B cell (primary cell): ENCODE measurements around the gene LYST. TPM values are rescaled to one million over a fixed set of nuclear protein-coding genes. Genes with fewer than 3 reads are reported as not detected.

ENCODE experiments used
- ATAC-seq: fragments of 200-7000 bp; cut with Tn5 transposase; one replicate; pipeline ENCODE4 v1.10.0; 2021; ENCODE audit warnings: low read depth, mild to moderate bottlenecking, moderate number of reproducible peaks, moderate library complexity
- CTCF ChIA-PET: fragments of 350-600 bp; sonication (Branson Sonifier 250); formaldehyde crosslinking; loops from one replicate; lab custom pipeline; 2021; ENCODE audit warnings: antibody characterized with exemption, inconsistent platforms; lab: Charles Lee
- POLR2A ChIA-PET: fragments of 350-600 bp; sonication (Branson Sonifier 250); formaldehyde crosslinking; loops from one replicate; lab custom pipeline; 2021; ENCODE audit warnings: antibody characterized with exemption; lab: Charles Lee
- DNase-seq: peaks from one replicate; pipeline ENCODE4 v3.0.0; 2013
- H2AFZ ChIP-seq: 2 replicates; pipeline ENCODE4 v1.6.1; 2012; ENCODE audit warnings: mild to moderate bottlenecking, low read depth, low read length; ENCODE audit not compliant: insufficient read depth, poor library complexity, severe bottlenecking
- H3K27ac ChIP-seq, 2 donors: 1 replicate in 1 of 2; 2 replicates in 1 of 2; pipeline ENCODE4 v1.5.1; 2012 to 2013; ENCODE audit warnings: low read length in 2 of 2, mild to moderate bottlenecking in 2 of 2, moderate library complexity in 1 of 2
- H3K27me3 ChIP-seq, 4 experiments: fragments of 200-600 bp in 1 of 4; sonication (generic) in 1 of 4; replicated peaks in 1 of 4; 1 replicate in 2 of 4; 2 replicates in 2 of 4; pipeline versions ENCODE4 v1.6.1 to v1.7.0; 2013 to 2016; ENCODE audit warnings: low read length in 3 of 4, mild to moderate bottlenecking in 2 of 4, mixed read lengths in 1 of 4, moderate library complexity in 1 of 4; ENCODE audit not compliant: insufficient read depth in 4 of 4, control insufficient read depth in 3 of 4; ENCODE audit errors: control extremely low read depth in 1 of 4
- H3K36me3 ChIP-seq, 2 experiments: replicated peaks in 1 of 2; 1 replicate in 1 of 2; 2 replicates in 1 of 2; pipeline versions ENCODE4 v1.6.1 to v1.7.1; 2013; ENCODE audit warnings: low read length in 1 of 2; ENCODE audit not compliant: insufficient read depth in 2 of 2, control insufficient read depth in 1 of 2; ENCODE audit errors: control extremely low read depth in 1 of 2, extremely low read depth in 1 of 2
- H3K4me1 ChIP-seq, 2 donors: fragments of 200-600 bp in 1 of 2; sonication (generic) in 1 of 2; 1 replicate in 1 of 2; 2 replicates in 1 of 2; pipeline versions ENCODE4 v1.5.1 to v1.6.1; 2013 to 2017; ENCODE audit warnings: low read length in 2 of 2; ENCODE audit not compliant: control insufficient read depth in 2 of 2, insufficient read depth in 2 of 2
- H3K4me2 ChIP-seq: replicated peaks from 2 replicates; pipeline ENCODE3; 2012; ENCODE audit warnings: mild to moderate bottlenecking, low read depth, low read length; ENCODE audit not compliant: poor library complexity, severe bottlenecking
- H3K4me3 ChIP-seq, 5 experiments: fragments of 200-600 bp in 1 of 5; sonication (generic) in 1 of 5; 1 replicate in 3 of 5; 2 replicates in 2 of 5; pipeline versions ENCODE4 v1.5.1 to v1.7.0; 2011 to 2016; ENCODE audit warnings: low read length in 4 of 5, mild to moderate bottlenecking in 4 of 5, low read depth in 2 of 5, control low read depth in 1 of 5, moderate library complexity in 1 of 5; ENCODE audit not compliant: insufficient read depth in 1 of 5; ENCODE audit errors: control extremely low read depth in 1 of 5, extremely low read depth in 1 of 5
- H3K79me2 ChIP-seq: fragments of 200-600 bp; sonication (generic); one replicate; pipeline ENCODE4 v1.6.0; 2016; ENCODE audit warnings: low read length; ENCODE audit not compliant: control insufficient read depth, insufficient read depth
- H3K9ac ChIP-seq: fragments of 200-600 bp; sonication (generic); 2 replicates; pipeline ENCODE4 v1.6.1; 2017; ENCODE audit warnings: mild to moderate bottlenecking, low read length, moderate library complexity
- H3K9me3 ChIP-seq, 3 donors: one replicate each; pipeline versions ENCODE4 v1.6.1 to v1.7.1; 2013; ENCODE audit warnings: low read length in 2 of 3; ENCODE audit not compliant: control insufficient read depth in 2 of 3, insufficient read depth in 1 of 3; ENCODE audit errors: control extremely low read depth in 1 of 3
- H4K20me1 ChIP-seq: 2 replicates; pipeline ENCODE4 v1.6.0; 2012; ENCODE audit warnings: mild to moderate bottlenecking, low read length; ENCODE audit not compliant: insufficient read depth, control insufficient read depth, poor library complexity, severe bottlenecking
- H3K27ac Mint-ChIP-seq: one replicate; pipeline ENCODE4 v1.8.0; 2021; ENCODE audit warnings: mixed read lengths
- H3K27me3 Mint-ChIP-seq: one replicate; pipeline ENCODE4 v1.8.0; 2021; ENCODE audit warnings: mixed read lengths
- H3K4me1 Mint-ChIP-seq: one replicate; pipeline ENCODE4 v1.8.0; 2021; ENCODE audit warnings: mixed read lengths
- H3K4me3 Mint-ChIP-seq: one replicate; pipeline ENCODE4 v1.8.0; 2021; ENCODE audit warnings: mixed read lengths
- H3K9me3 Mint-ChIP-seq: one replicate; pipeline ENCODE4 v1.8.0; 2022; ENCODE audit warnings: mixed read lengths; ENCODE audit not compliant: insufficient read depth
- EZH2 ChIP-seq: IDR thresholded peaks from 2 replicates; pipeline ENCODE4 v1.6.1; 2012; ENCODE audit warnings: borderline replicate concordance, low read depth, mild to moderate bottlenecking, moderate library complexity, low read length; ENCODE audit not compliant: insufficient read depth, poor library complexity, severe bottlenecking
- WGBS: methylation state at CpG from one replicate; pipeline ENCODE4 v1.1.5; 2013; ENCODE audit warnings: missing lambda C conversion rate; ENCODE audit not compliant: insufficient coverage; 5-methylcytosine and 5-hydroxymethylcytosine counted together
- intact Hi-C: fragments of 100-400 bp; cut with micrococcal nuclease; formaldehyde crosslinking; loops from one replicate; pipeline ENCODE4 v1.10.0; 2022
- polyA plus RNA-seq: library from polyadenylated mRNA; depleted of rRNA; stranded (reverse); fragments of >200 nt; gene quantifications from 2 replicates; pipeline ENCODE4 v1.2.3, GENCODE V29; 2012
- total RNA-seq, 2 donors: library from RNA; stranded (reverse); fragments of 120-200 nt in 1 of 2; gene quantifications; 1 replicate in 1 of 2; 2 replicates in 1 of 2; pipeline versions ENCODE4 v1.2.3 to v1.2.4, GENCODE V29; 2013 to 2022
- TF ChIP-seq, protein P1 (sequence below): fragments of 200-600 bp; IDR thresholded peaks from one replicate; pipeline ENCODE4 v1.8.0; 2022; ENCODE audit warnings: antibody characterized with exemption, mild to moderate bottlenecking

LYST gene
- total and polyA plus RNA-seq, 2 donors (not counting 1 experiment from before 2014, with no cell fraction given) = 50.4 to 120 TPM

GRCh38 chr1:235759336-235759735 lies 107.4 kb downstream of the LYST start:
- H3K9ac ChIP-seq = no peak overlapping the region
- H3K27ac ChIP-seq = no peak overlapping the region
- no peak overlapping the region for H3K4me2 ChIP-seq
- TF ChIP-seq, protein P1, sequence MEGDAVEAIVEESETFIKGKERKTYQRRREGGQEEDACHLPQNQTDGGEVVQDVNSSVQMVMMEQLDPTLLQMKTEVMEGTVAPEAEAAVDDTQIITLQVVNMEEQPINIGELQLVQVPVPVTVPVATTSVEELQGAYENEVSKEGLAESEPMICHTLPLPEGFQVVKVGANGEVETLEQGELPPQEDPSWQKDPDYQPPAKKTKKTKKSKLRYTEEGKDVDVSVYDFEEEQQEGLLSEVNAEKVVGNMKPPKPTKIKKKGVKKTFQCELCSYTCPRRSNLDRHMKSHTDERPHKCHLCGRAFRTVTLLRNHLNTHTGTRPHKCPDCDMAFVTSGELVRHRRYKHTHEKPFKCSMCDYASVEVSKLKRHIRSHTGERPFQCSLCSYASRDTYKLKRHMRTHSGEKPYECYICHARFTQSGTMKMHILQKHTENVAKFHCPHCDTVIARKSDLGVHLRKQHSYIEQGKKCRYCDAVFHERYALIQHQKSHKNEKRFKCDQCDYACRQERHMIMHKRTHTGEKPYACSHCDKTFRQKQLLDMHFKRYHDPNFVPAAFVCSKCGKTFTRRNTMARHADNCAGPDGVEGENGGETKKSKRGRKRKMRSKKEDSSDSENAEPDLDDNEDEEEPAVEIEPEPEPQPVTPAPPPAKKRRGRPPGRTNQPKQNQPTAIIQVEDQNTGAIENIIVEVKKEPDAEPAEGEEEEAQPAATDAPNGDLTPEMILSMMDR = no peak
- no peak for TF ChIP-seq EZH2
- intact Hi-C loops = no loop called here
- ChIA-PET POLR2A (no interaction called here), CTCF (no interaction called here)
- H3K79me2 ChIP-seq = no peaks in the 10 kb centered on the region
- H3K4me3 ChIP-seq = no peak overlapping the region
- H3K27me3 Mint-ChIP-seq = no peaks in the 10 kb centered on the region
- H3K4me3 Mint-ChIP-seq = no peak overlapping the region
- no peaks in the 10 kb centered on the region for H3K9me3 Mint-ChIP-seq
- ATAC-seq = no peak
- H3K27ac Mint-ChIP-seq = no peak overlapping the region
- no peaks in the 10 kb centered on the region for H3K4me1 Mint-ChIP-seq
- H3K9me3 ChIP-seq = no peaks in the 10 kb centered on the region
- H3K27me3 ChIP-seq = no peaks in the 10 kb centered on the region
- no peak for DNase-seq
- no CpG with 5 or more reads among the region's 6 CpGs for WGBS
- H3K4me1 ChIP-seq = peaks cover 0 to 5% of the 10 kb centered on the region in 2 donors
- no peak overlapping the region for H2AFZ ChIP-seq
- peaks cover 19 to 60% of the 10 kb centered on the region in 2 experiments for H3K36me3 ChIP-seq
- no peaks in the 10 kb centered on the region for H4K20me1 ChIP-seq

GRCh38 chr1:235758931-235759330 lies 107.8 kb downstream of the LYST start:
- H3K27me3 Mint-ChIP-seq = no peaks in the 10 kb centered on the region
- no peak overlapping the region for H3K4me3 Mint-ChIP-seq
- intact Hi-C loops = no loop called here
- POLR2A ChIA-PET = no interaction called here
- no peak overlapping the region for H3K27ac Mint-ChIP-seq
- TF ChIP-seq EZH2 = no peak
- TF ChIP-seq, protein P1 = no peak
- H3K9me3 ChIP-seq = no peaks in the 10 kb centered on the region
- peaks cover 0 to 1% of the 10 kb centered on the region in 2 donors for H3K4me1 ChIP-seq
- DNase-seq = no peak
- no peaks in the 10 kb centered on the region for H3K27me3 ChIP-seq
- H3K4me2 ChIP-seq = no peak overlapping the region
- H2AFZ ChIP-seq = no peak overlapping the region
- no peak overlapping the region for H3K4me3 ChIP-seq
- H3K4me1 Mint-ChIP-seq = no peaks in the 10 kb centered on the region
- CTCF ChIA-PET = no interaction called here
- no peaks in the 10 kb centered on the region for H4K20me1 ChIP-seq
- no peak for ATAC-seq
- no peak overlapping the region for H3K9ac ChIP-seq
- peaks cover 19 to 60% of the 10 kb centered on the region in 2 experiments for H3K36me3 ChIP-seq
- no peaks in the 10 kb centered on the region for H3K79me2 ChIP-seq
- no peak overlapping the region for H3K27ac ChIP-seq
- 96% methylated on average over 6 of the region's 6 CpGs for WGBS
- H3K9me3 Mint-ChIP-seq = no peaks in the 10 kb centered on the region
